Loucy (cell line): Measurements from ENCODE around the gene NOD1.

Experiments used
- EZH2phosphoT487 ChIP-seq: fragments of 200-600 bp; IDR thresholded peaks from 2 replicates; pipeline ENCODE4 v1.6.1; 2018; ENCODE audit warnings: antibody characterized with exemption, mild to moderate bottlenecking, moderate library complexity, borderline replicate concordance
- TF ChIP-seq, protein P1 (sequence below): fragments of 200-600 bp; sonication (generic); conservative IDR thresholded peaks from 2 replicates; pipeline ENCODE4 v1.5.1; 2014; ENCODE audit warnings: mild to moderate bottlenecking, antibody characterized with exemption, low read length

- TF ChIP-seq, protein P1, sequence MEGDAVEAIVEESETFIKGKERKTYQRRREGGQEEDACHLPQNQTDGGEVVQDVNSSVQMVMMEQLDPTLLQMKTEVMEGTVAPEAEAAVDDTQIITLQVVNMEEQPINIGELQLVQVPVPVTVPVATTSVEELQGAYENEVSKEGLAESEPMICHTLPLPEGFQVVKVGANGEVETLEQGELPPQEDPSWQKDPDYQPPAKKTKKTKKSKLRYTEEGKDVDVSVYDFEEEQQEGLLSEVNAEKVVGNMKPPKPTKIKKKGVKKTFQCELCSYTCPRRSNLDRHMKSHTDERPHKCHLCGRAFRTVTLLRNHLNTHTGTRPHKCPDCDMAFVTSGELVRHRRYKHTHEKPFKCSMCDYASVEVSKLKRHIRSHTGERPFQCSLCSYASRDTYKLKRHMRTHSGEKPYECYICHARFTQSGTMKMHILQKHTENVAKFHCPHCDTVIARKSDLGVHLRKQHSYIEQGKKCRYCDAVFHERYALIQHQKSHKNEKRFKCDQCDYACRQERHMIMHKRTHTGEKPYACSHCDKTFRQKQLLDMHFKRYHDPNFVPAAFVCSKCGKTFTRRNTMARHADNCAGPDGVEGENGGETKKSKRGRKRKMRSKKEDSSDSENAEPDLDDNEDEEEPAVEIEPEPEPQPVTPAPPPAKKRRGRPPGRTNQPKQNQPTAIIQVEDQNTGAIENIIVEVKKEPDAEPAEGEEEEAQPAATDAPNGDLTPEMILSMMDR: no peak
- TF ChIP-seq EZH2phosphoT487: no peak
Observed at GRCh38 chr7:30470771-30471170, 7.8 kb downstream of the NOD1 start.
